ENCODE measurements around the gene ELMO1.

Gene ELMO1

DNA sequence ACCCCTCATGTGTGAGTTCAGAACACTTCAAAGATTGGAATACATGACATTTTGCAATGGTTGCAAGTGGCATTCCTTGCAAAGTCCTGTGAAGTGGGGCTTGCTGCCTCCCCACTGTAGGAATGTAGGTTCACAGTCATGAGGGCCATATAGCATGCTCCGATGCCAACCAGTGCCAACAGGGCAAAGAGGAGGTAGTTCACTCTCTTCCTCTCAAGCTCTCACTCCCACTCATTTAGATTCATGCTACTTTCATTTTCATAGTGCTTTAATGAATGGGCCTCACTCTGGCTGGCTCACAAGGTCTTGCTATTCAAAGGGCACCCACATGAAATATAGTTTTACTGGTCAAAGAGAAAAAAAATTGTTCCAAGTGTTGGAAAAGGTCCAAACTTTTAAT, 554.5 kb downstream of the ELMO1 start:
- FAIRE-seq = no peak

DNA sequence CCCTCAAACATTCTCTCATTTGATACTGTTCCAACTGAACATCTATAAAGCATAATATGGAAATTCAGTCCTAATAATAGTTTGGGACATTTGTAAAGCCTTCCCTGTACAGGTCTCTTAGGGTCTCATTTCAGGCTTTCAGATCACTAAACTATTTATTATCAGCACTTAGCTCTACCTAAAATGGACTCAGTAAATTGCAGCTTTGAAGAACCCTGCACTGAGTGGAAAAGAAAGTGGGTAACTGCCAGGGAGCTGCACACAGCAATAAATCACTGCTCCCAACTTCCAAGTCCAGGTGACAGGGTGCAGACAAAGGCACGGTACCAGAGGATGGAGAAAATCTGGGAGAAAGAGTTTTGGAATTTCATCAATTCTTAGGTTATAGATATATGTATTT, 559.5 kb downstream of the ELMO1 start:
- no peak for FAIRE-seq

DNA sequence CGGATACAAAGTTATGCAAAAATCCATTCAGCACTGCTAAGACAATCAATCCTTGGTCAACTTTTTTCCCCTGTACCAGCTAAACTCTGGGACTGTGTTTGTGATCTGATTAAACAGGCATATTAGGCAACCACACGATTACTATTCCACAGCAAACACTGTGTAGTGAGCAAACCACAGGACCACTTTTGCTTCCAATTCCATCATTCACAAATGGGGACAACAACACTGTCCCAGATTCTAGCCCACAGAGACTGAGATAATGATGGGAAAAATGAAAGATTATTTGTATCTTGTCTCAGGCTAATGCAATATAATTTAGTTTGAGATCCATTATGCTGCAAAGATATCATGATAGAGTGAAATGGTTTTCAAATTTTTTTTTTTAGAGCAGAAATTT, 560.7 kb downstream of the ELMO1 start:
- no peak for FAIRE-seq

DNA sequence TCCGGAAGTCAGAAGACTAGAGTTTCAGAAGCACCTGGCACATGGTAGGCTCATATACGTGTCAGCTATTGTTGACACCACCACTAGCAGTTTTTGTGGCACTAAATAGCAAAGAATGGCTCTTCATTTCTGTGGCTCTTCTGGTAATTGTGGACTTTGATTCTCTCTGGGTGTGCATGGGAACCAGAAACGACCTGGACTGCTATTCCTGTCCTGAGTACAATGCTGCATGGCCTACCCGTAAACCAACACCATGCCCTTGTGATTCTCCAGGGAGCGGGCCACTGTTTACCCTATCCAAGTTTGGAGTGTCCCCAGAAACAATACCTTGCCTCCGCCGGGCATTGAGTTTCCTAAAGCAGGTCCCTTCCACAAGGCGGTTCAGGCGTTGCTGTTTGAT, 561.4 kb downstream of the ELMO1 start:
- FAIRE-seq = no peak

DNA sequence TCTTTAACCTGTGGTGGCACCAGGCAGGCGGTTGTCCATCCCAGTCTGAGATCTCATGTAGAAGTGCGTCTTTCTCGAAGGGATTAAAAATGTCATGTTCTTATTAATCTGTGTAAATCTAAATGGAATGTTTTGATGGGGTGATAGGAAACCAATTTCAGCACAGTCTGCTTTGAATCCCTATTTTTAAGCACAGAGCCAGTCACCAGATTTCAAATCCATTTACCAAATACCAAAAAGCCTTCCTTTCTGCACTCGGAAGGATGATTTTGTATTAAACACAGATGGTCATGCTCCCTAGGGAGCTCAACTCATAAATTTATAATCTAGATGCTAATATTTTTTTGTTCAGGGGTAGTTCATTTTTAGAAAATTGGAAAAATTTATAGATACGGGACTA, 563.8 kb downstream of the ELMO1 start:
- no peak for FAIRE-seq

DNA sequence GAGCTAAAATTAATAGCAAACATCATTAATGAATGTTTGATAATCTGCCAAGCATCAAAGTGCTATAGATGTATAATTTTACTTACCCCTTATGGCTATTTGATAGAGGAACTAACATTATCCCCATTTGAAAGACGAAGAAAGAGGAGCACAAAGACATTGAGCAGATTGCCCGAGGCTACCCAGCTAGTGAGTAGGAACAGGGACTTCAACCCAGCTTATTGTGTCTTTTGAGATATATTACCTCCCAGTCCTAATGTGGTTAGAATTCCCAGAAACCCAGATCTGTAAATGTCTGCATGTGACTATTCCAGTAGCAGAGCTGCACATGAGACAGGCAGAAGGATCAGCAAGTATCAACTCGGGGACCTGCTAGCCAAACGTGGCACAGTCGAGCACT, 564.3 kb downstream of the ELMO1 start:
- no peak for FAIRE-seq

DNA sequence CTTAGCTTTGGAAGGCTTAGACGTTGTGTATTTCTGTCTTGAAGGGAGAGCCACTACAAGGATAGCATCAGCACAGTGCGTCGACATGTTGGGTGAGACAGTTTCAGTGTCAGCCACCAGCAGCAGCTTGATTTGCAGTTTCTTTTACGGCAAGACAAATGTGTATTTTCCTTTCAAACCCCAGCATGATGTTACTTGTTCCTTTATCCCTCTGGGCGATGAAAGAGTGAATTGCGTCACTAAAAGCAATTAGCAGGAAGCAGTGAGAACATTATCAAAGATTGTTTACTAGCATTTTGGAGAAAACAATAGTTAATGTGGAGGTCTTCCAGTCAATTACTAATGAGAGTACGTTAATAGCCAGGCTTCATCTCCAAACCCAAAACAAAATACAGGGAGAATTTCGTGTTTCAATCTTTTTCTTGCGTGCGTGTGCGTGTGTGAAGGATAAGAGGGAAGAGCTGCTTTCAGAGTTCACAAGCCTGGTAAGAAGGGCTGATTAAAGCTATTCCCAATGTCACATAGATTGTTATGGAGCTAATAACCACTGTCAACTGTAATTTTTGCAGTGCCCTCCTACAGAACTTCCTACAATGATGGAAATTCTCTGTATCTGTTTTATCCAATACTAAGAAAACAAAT, 567.3 kb downstream of the ELMO1 start:
- no peak for FAIRE-seq

DNA sequence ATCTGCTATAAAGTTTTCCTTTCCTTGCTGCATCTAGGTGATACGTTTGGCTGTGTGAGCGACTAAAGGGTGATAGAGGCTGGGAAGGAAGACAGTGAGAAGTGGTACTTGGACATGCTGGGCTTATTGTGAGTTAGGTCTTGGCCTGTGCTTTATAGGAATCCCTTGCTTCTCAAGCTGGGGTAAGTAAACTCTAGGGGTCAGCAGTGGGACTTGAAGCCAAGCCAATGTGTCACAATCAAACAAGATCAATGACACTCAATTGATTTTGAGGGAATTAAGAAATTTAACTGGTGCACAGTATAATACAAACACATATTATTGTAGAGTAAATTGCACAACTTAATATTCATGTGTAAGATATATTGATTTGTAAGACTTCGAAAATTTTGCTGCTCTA, 568.6 kb downstream of the ELMO1 start:
- FAIRE-seq = no peak

DNA sequence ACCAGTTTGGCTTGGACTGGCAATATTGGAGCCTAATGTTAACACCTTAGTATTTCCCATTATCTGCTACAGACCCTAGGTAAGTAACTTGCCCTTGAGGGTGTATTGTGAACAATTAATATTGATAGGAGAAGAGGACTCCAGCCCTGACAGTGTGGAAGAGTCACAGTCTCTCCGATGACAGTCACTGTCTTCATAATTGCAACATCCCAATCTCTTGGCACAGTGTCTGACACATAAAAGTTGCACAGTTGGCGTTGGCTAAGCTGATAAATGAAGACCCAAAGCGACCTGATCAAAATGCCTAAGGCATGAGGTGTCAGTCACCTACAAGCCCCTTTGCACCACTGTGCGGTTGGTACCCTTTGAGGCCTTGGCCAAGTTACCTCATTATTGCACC, 569.6 kb downstream of the ELMO1 start:
- FAIRE-seq = no peak

DNA sequence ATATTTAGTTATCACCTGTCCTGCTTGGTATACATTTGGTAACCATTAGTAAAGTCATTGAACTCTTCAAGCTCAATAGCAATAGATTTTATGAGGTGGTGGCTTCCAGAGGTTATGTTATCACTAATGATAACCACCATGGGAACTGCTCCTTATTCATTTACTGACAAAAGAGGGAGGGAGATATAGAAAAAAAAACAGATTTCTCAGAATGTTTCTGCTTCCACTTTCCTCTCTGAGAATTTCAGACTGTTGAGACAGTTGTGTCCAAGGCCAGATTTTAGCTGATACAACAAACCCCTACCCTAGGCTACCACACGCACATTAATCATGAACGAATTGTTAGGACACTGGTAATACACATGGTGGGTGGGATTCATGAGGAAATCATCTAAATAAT, 570.4 kb downstream of the ELMO1 start:
- FAIRE-seq = no peak

DNA sequence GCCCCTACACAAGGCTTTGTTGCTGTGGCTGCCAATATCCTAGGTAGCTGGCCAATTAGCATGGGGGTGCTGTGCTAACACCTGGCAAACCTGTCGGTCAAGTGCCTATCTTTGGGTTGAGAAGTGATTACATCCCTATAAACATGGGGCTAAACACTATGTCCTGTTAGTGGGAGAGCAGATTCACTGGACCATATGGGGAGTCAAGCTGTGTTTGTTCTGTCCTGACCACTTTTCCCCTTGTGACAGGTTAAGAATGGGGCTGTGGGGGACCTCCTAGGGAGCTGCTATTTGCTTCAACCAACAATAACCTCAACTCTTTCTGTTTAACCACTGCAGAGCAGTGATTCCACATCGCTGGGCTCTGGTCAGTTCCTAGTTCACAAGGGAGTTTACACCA, 572.9 kb downstream of the ELMO1 start:
- FAIRE-seq = no peak

DNA sequence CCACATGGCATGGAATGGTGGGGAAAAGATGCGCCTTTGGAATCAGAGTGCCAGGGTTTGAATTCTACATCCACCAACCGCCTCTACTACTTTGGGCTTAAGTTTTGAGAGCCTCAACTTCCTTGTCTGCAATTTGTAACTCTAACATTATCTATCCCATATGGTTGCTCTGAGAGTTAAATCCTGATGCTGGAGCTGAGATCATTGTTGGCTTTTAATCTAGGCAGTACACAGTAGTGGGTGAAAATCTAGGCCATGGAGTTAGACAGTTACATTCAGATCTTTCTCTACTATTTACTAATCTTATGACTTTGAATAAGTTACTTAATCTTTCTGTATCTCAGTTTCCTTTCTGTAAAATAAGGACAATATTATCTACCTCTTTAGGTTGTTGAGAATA, 574.6 kb downstream of the ELMO1 start:
- no peak for FAIRE-seq

DNA sequence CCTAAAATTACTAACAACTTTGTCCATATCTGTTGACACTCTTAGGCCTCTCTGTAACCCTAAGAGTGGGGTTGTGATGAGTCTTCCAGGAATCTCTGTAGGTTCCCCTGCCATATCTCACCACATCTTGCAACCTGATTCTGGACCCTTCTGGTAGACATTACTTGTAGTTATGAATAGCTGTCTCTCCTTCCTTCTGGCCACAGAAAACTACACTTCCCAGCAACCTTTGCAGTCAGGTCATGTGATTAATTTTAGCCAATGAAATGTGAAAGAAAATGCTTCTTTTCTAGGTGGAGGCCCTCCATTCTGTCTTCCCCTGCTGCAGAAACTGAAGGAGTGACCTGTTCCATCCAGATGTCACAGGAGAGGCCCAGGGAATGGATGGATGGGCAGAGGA, 576.8 kb downstream of the ELMO1 start:
- FAIRE-seq = no peak

DNA sequence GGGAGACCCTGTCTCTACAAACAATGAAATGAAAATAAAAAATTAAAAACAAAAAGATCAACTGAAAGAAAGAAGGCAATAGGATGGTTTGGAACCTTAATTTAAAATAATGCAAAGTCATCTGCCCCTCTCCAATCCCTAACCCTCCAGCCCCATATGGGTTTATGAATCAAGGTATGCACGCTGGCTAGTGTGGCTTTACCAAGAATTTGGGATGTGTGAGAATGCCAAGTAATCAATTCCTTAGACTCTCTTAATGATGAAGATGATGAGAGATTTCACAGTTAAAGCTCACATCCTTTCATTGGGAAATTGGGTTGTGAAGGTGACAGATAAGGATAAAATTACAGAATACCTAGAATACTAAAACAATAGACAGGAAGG, 577.3 kb downstream of the ELMO1 start:
- no peak for FAIRE-seq

DNA sequence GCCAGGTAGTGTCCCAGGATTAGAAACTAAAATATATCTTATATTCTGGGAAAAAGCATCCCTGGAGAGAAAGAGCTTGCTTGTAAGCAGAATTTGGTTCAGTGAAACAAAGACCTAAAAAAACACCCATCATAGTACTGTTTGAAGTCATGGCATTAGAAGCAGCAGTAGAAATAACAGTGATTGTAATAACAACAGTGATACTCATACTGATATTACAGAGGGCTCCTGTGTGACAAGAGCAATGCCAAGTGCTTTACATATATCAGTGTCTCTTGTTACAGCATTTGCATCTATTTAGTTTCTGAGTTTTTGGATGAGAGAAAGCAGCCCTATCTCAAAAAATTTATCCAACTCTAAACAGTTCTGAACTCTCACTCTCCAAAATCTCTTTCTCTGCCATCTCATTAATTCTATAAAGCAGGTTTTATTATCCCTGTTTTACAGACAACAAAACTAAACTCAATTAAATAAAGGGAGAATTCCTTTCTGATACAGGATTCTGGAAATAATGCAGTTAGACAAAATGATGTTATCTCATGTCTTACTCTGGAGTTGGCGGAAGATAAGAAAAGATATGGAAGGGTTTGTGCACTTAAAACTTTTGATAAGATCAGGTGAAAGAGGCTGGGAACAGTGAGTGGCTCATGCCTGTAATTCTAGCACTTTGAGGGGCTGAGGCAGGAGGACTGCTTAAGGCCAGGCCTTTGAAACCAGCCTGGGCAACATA, 577.9 kb downstream of the ELMO1 start:
- no peak for FAIRE-seq

DNA sequence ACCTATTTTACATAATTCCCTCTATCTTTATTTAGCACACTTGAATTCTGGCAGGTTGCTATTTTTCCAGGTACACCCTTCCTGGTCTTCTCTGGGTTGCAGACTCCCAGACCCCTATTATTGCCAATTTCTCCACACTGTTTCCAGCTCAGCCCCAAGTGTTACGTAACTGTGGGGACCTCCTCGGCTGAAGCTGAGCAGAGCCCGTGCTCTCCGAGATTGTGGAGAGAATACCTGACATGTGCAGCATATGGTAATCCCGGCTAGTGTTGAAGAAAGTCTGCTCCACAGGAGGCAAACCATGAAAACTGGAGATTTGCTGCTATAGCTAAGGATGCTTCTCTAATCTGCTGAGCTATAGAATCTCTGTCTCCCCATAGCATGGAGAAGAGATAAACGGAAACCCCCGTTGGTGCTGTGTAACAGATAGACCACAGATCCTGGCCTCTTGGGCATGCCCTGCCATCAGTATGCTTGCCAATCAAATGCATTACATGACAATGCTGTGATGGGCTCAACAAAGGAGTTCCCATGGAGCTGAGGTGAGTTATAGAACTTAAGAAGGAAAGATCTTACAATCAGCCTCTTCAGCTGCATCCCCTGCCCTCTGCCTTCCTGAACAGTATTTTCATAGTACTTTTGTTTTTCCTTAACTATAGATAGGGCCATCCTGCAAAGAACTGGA, 579.8 kb downstream of the ELMO1 start:
- FAIRE-seq = no peak

DNA sequence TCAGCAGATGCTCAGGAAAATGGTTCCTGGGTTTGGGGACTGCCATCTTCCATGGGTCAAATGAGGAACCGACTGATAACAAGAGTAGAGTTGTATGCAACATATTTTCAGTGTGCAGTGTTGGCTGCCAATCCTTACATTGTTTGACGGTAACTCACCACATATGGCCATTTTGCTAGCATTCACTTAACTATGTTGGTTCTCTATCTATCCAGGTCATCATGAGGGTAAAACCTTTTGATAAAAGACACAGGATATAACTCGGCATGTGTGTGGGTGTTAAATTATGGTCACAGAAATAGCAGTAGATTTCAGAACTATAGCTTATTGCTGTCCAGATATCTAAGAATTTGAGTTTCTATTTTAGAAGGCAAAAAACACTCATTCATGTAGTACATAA, 583.6 kb downstream of the ELMO1 start:
- no peak for FAIRE-seq

DNA sequence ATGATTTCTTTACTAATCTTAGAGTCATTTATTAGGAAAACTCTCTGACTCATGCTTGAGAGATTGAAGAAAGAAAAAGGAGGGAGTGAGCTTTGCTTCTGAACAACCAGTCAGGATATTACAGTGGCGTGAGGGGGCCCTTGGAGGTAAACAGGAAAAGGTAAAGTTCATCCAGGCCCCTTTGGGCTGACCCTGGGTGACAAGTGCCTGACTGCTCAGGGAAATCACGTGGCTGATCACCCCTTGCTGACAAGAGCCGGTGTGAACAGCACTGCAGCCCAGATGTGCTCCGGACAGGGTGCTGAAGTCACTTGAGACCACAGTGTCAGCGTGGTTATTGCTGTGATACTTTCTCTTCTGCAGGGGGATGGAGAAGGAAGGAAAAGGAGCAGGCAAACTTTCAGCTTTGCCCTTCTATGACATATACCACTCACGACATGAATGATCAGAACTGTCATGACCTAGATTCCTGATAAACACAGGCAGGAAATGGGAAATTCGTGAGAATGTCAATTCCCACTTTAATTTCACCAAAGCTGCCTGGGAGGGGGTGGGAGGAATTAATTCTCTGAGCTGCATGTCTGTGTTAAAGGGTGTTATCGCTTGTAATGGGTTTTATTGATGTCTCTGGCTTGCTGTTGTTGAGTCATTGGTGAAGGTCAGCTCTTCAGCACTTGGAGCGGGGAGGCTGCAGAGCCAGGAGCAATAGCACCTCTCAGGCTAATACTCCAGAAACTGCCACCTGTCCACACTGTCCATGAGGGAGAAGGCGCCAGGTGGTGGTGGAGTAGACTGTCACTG, 584.6 kb downstream of the ELMO1 start:
- FAIRE-seq = no peak

DNA sequence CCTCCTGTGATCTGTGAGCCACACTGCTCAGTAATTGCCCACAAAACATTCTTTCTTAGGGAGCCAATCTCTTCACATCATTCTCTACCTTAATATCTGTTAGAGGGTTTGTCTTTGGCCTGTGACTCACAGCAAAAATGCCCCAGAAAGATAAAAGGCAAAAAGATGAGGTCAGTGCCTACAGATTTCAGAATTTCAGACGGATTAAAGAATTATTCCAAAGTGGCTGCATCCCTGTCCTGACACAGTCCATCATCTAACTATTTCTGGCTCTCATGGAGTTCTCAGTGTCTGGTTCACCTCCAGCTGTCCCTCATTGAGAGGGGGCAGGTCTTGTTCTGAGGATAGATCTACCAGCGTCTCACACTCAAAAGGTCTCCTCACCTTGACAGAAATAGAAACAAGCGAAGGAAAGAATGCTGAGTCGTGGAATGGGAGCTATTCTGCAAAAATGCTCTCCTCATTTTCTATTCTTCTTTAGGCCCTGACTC, 585.8 kb downstream of the ELMO1 start:
- FAIRE-seq = no peak

DNA sequence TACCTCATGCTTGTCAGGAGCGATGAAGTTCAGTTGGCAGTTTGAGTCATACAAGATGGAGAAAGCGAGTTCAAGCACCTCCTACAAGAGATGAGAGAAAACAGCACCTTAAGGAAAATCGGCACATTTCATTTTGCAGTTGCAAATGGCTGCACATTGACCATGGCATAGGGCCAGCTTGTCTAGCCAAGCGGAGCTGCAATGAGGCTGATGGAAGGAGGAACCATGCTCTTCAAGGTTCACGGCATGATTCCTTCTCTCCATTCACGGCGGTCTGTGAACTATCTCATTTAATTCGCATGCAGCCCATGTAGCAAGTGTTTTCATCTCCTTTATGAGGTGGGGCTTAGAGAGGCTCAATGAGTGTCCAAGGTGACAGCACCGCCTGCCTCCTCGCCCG, 587.0 kb downstream of the ELMO1 start:
- FAIRE-seq = no peak

DNA sequence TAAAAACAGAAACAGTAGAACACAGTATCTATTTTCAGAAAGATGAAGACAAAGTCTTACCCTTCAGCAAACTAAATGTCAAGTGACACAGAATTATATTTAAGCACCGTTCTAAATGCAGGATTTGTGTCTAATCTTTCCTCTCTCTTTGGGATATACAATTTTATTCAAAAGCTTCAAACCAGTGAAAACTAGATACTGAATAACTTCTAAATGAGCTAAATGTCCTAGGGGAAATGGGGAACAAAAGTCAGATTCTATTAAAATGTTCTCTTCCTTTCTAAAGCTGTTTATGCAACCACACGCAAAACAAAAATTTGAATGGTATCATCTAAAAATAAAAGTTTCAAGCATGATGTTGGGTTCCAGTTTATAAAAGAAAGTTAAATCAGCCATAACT, 588.0 kb downstream of the ELMO1 start:
- FAIRE-seq = no peak

DNA sequence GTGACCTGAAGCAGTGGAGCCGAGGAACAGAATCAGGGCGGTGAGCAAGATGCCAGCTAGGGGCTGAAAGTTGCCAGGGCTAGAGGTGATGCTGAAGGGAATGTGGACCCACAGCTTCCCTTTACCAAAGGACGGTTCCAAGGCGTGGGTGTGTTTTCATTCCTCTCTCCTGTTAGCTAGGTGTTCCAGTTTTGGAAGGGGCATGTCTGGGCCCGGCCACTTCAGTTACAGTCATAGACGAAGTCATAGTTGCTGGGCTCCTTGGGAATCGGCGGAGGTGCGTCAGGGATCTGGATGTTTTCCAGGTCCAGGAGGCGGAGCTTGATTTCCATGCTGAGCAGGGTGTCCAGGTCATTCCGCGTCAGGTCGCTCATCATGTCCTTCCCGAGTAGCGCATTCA, 593.3 kb downstream of the ELMO1 start:
- FAIRE-seq = no peak

DNA sequence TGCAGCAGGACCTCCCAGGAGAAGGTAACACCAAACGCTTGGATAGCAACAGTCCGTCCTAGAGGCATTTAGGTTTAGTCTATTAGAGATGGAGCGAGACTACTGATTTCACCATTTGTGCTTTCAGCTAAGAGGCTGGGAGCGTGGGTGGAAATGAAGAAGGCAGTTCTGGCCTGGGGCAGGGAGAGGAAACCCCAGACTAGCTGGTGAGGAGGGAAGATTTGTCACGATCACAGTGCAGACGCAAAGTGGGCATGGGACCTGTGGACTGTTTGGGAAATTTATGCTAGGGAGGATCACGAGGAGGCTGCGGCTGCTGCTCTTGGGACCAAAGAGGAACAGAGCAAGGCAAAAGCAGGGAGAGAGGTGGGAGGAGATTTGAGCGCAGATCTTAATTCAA, 594.0 kb downstream of the ELMO1 start:
- no peak for FAIRE-seq

DNA sequence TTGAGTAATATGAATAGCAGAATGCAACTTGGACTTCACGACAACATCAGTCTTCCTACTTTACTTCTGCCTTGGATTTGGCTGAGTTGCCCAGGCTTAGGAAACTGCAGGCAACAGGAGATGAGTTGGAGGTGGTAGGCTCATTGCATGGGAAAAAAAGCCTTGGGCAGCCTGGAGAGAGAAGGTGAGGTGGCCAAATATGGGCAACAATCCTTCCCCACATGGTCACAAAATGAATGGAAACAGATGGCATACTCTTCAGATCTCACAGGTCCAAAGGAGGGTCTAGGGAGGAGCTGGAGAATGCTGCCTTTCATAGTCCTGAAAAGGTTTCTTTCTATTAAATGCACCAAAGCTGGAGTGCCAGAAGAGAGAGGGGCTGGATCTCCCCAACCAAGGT, 595.7 kb downstream of the ELMO1 start:
- FAIRE-seq = no peak
